Measurements from ENCODE around the gene TEF. TPM values are rescaled to one million over a fixed set of nuclear protein-coding genes. Genes with fewer than 3 reads are reported as not detected.
A peak's percentile ranks its signal among the peaks of the same experiment; 100 is the strongest.

The TEF gene
- total RNA-seq, 1 experiment from 2014 or later: 19.4 TPM

- peaks cover 15% of the 10 kb centered on the region for H3K4me1 ChIP-seq (replicated peaks; ENCODE audit: insufficient read depth)
- BruUV-seq (replicated peaks): no TSS peak
- no peak for DNase-seq
- peaks cover 64% of the 10 kb centered on the region for H4K20me1 ChIP-seq (ENCODE audit: insufficient read depth)
- H2AFZ ChIP-seq: no peak overlapping the region
- ChIA-PET POLR2A (ENCODE audit: unreplicated experiment) (no interaction called here), CTCF (no interaction called here)
- peaks cover 59% of the 10 kb centered on the region for H3F3A ChIP-seq (ENCODE audit: insufficient read depth, low read depth)
- no peaks in the 10 kb centered on the region for H3K9me2 ChIP-seq (ENCODE audit: insufficient read depth)
- H3K27me3 ChIP-seq (ENCODE audit: insufficient read depth, low read depth): no peaks in the 10 kb centered on the region
- TF ChIP-seq CTCF (conservative IDR thresholded peaks at IDR 0.05): no peak
- no peak for TF ChIP-seq EZH2 (IDR thresholded peaks at IDR 0.05; ENCODE audit: low read depth)
- peaks cover 19% of the 10 kb centered on the region for H3K36me3 ChIP-seq (ENCODE audit: low read depth)
- peaks cover 93% of the 10 kb centered on the region for H3K79me2 ChIP-seq (ENCODE audit: low read depth)
- H3K27ac ChIP-seq: no peak overlapping the region
- intact Hi-C loops (cut with micrococcal nuclease; ENCODE audit: unreplicated experiment): no loop called here
- peak overlapping the region; percentile 11; the same call in 1 of the 2 replicates for H3K4me2 ChIP-seq
- no peaks in the 10 kb centered on the region for H3K9me3 ChIP-seq (ENCODE audit: insufficient read depth, low read depth)
- H3K4me3 ChIP-seq: no peak overlapping the region
Measured at GRCh38 chr22:41442240-41442792, 60.6 kb downstream of the TEF start.

- H3K36me3 ChIP-seq (ENCODE audit: low read depth): peaks cover 12% of the 10 kb centered on the region; the same call in 1 of the 2 replicates
- H3K9me2 ChIP-seq (ENCODE audit: insufficient read depth): no peaks in the 10 kb centered on the region
- peaks cover 75% of the 10 kb centered on the region for H3K79me2 ChIP-seq (ENCODE audit: low read depth)
- peak overlapping the region; percentile 95 for H3K4me2 ChIP-seq
- CTCF ChIA-PET: no interaction called here
- intact Hi-C loops (cut with micrococcal nuclease; ENCODE audit: unreplicated experiment): no loop called here
- H3F3A ChIP-seq (ENCODE audit: insufficient read depth, low read depth): peaks cover 47% of the 10 kb centered on the region
- BruUV-seq (replicated peaks): no TSS peak
- no peak for TF ChIP-seq EZH2 (IDR thresholded peaks at IDR 0.05; ENCODE audit: low read depth)
- no peak for TF ChIP-seq CTCF (conservative IDR thresholded peaks at IDR 0.05)
- no peaks in the 10 kb centered on the region for H3K27me3 ChIP-seq (ENCODE audit: insufficient read depth, low read depth)
- DNase-seq: peak; percentile 91 to 92
- H3K4me1 ChIP-seq (replicated peaks; ENCODE audit: insufficient read depth): peaks cover 22% of the 10 kb centered on the region
- H3K27ac ChIP-seq: peak overlapping the region; percentile 83
- H3K4me3 ChIP-seq: peak overlapping the region; percentile 92
- peak overlapping the region; percentile 84 for H2AFZ ChIP-seq
- POLR2A ChIA-PET (ENCODE audit: unreplicated experiment): interaction anchor here (3.0 kb wide), 1 partner anchor 24 kb away, joined by 11 read pairs; the partner anchor contains the start of genes ACO2 and PHF5A
- no peaks in the 10 kb centered on the region for H3K9me3 ChIP-seq (ENCODE audit: insufficient read depth, low read depth)
- peaks cover 44% of the 10 kb centered on the region for H4K20me1 ChIP-seq (ENCODE audit: insufficient read depth)
Measured at GRCh38 chr22:41444360-41445128, 62.8 kb downstream of the TEF start.

- H3K9me2 ChIP-seq (ENCODE audit: insufficient read depth): no peaks in the 10 kb centered on the region
- no peaks in the 10 kb centered on the region for H3K9me3 ChIP-seq (ENCODE audit: insufficient read depth, low read depth)
- TF ChIP-seq CTCF (conservative IDR thresholded peaks at IDR 0.05) (no peak), EZH2 (IDR thresholded peaks at IDR 0.05; ENCODE audit: low read depth) (no peak)
- H3K79me2 ChIP-seq (ENCODE audit: low read depth): peaks cover 66% of the 10 kb centered on the region
- POLR2A ChIA-PET (ENCODE audit: unreplicated experiment): interaction anchor here (0.6 to 3.0 kb wide), 2 partner anchors 23 to 763 kb away, joined by 3 to 11 read pairs; partner anchors contain the start of genes ACO2 and PHF5A
- peaks cover 22% of the 10 kb centered on the region for H3K4me1 ChIP-seq (replicated peaks; ENCODE audit: insufficient read depth)
- CTCF ChIA-PET: interaction anchor here (0.6 kb wide), 1 partner anchor 68 kb away, joined by 4 read pairs; no protein-coding TSS in a partner anchor
- peak; percentile 34 to 73 for DNase-seq
- BruUV-seq (replicated peaks): TSS peak; percentile 35
- H3K27ac ChIP-seq: peak overlapping the region; percentile 83
- H3K27me3 ChIP-seq (ENCODE audit: insufficient read depth, low read depth): no peaks in the 10 kb centered on the region
- peak overlapping the region; percentile 92 for H3K4me3 ChIP-seq
- H4K20me1 ChIP-seq (ENCODE audit: insufficient read depth): peaks cover 36% of the 10 kb centered on the region
- peak overlapping the region; percentile 95 for H3K4me2 ChIP-seq
- H3K36me3 ChIP-seq (ENCODE audit: low read depth): peaks cover 12% of the 10 kb centered on the region; the same call in 1 of the 2 replicates
- H2AFZ ChIP-seq: peak overlapping the region; percentile 84
- peaks cover 47% of the 10 kb centered on the region for H3F3A ChIP-seq (ENCODE audit: insufficient read depth, low read depth)
- intact Hi-C loops (cut with micrococcal nuclease; ENCODE audit: unreplicated experiment): loop anchor here (1.0 to 2.0 kb wide), 2 partner anchors 160 to 495 kb away; partner anchors contain the start of gene RBX1
Measured at GRCh38 chr22:41445129-41446056, 63.7 kb downstream of the TEF start.
